Embryonic facial prominence (tissue), 1 donor: ENCODE measurements around the gene PVALEF.

Source experiments
- DNase-seq: peaks from one replicate; pipeline ENCODE4 v3.0.0-alpha.2; 2016; ENCODE audit errors: extremely low spot score

PVALEF gene

DNA sequence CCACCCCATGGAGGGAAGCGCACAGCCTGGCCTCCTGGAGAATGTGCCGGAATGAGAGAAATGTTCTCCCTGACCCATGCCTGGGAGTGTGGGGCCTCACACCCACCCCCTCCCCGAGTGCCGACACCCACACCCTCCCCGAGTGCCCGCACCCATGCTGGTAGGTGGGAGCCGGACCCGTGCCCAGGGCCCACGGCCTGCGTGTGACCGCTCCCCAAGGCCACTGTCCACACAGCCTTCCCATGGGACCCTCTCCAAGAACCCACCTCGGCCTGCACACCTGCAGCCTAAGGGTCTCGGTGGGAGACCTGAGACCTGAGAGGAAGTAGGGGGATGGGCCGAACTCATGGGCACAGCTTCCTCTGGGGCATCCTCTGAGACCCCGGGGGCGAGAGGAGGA is 3.3 kb upstream of the PVALEF start:
- no peak for DNase-seq

DNA sequence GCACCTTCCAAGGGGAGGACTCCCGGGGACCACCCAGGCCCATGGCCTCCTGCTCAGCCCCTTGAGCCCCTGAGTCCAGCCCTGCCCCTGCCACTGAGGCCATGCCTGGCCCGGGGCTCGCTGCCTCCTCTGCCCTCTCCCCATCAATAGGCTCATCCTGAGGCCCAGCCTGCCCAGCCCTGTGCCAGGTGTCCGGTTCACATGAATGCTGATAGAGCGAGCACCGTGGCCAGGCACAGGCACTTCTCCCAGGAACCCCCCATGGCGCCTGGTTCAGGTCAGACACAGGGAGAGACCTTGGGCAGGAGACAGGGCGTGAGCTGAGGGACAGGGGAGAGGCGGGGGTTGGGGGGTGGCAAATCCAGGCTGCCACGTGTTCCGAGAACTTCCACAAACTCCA is 2.8 kb upstream of the PVALEF start:
- DNase-seq, result no peak

DNA sequence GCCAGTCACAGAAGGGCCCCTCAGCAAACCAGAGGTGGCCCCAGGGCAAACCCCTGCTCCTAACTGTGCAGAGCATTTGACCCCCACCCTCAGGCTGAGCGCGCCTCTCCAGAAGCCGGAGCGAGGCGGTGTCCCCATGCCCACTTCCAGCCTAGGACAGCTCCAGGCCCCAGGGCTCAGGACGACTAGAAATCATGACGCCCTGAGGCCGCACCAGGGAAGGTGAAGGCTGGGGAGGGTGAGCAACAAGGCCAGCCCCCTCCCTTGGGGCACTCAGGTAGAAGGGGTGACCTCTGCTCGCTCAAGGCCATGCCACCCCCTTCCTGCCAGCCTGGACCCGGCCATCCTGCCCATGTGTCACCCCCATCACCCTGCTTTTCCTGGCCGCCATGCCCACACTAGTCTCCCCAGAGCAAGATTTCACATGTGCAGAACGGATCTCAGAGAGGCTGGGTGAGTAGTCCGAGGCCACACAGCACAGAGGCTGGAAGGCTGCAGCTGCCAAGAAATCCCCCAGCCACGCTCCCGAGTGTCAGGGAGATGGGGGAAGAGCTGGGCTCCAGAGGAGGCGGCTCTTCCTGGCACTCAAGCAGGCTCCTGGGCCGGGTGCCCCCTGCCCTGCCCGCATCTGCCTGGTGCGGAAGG is 2.1 kb upstream of the PVALEF start:
- no peak for DNase-seq

DNA sequence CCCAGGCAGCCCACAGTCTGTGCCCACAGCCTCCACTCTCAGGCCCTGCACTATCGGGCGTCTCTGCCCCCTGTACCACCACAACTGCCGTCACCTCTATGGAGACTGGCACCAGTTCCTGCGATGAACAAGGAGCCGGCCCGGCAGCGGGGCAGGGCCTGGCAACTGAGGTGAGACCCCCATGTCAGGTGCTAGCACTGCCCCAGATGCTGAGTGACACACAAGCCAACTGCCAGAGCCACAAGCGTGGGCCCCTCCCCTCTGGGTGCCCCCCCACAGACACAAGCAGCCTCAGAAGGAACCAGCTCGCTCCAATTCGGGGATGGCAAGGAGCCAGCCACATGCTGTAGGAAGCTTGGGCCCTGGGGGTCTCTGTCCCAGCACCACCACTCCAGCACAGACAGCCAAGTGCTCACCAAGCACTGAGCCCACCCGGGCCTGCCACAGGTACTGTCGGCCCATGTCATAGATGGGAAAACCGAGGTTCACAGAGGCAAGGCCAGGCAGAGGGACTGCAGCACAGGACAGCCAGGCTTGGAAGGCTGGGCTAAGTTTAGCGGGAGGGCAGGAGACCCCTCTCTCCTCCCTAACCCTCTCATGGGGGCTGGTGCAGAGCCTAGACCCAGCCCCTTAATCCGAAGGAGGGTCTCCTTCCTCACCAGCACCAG is 1.5 kb upstream of the PVALEF start:
- DNase-seq, result no peak

DNA sequence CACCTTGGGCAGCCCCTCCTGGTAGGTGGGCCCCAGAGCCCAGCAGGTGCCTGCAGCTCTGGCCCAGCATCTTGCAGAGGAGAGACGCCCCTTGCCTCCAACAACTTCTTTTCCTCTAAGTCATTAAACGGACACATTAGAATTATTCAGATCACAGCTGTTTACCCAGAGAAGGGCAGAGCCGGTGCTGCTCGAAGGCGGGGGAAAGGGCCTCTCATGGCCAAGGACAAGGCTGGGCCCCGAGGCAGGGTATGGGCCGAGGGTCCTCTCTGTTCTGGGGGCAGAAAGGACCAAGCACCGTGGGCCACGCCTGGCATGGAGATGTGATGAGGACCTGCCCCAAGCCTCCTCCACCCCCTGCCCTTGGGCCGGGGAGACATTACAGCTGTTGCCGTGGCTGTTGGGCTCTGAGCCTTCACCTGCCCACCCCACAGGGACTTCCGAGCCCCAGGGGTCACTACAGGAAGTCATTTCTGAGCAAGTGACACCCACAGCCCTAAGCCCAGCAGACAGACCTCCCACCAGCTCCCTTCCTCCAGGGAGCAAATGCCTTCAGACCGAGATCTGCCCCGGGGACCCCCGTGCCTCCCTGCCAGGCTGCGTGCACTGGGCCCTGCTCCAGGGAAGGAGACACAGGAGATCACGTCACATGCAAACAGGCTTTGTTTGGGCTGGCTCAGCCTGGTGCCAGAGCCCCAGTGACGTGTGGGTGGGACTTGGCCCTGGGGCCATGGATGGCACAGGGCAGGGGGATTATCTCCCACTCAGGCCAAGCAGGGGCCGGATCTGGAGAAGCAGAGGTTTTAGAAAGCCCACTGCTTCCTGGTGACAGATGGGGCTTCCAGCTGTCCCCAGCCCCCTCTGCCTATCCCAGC is 699 bp upstream of the PVALEF start:
- no peak for DNase-seq

DNA sequence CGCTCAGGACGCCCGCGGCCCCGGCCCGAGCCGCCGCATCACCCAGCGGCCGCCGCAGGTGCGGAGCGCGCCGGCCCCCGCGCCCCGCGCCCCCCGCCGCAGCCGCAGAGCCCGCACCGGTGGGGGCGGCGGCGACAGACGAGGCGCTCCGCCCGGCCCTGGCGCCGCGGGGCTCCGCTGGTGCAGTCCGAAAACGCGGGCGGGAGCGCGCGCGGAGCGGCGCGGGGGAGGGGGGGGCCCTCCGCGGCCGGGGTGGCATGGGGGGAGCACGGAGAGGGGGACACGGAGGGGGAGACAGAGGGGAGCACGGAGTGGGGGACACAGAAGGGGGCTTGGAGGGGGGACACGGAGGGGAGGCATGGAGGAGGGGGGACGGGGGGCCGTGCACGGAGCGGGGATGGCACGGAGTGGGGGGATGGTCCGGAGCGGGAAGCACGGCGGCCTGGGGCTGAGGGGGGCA is 756 bp downstream of the PVALEF start, which contains the start of gene AATK:
TSS of gene AATK (minus strand) at position 189 of the 460 bp plus-strand sequence. CDS start 229 bp downstream, outside the sequence.
- DNase-seq, result no peak

DNA sequence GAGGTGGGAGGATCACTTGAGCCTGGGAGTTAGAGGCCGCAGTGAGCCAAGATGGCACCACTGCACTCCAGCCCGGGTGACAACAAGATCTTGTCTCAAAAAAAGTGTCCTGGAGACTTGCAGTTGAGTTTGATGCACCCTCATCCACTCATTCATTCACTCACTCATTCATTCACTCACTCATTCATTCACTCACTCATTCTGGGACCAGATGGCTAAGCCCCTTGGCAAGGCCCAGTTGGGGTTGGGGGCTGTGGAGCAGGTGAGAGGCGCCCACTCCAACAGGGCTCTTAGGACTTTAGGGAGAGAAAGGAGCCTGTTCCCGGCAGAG is 1.9 kb downstream of the PVALEF start:
- DNase-seq, result no peak

DNA sequence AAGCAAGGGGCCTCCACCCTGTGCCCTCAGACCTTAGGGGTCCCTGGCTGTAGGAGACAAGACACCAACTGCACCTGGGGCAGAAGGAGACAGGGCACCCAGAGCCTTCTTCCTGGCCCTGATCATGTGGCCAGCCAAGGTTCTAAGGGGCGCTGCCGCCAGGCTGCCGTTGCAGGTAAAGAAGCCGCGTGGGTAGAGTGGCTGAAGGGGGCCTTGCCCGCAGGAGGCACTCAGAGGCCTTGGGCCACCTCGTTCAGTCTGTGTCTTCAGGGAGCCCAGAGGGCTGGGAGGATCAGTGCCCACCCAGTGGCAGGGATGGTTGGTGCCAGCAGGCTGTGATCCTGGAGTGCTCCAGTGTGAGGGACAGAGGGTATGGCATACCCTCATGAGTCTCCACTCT is 2.3 kb downstream of the PVALEF start:
- no peak for DNase-seq

DNA sequence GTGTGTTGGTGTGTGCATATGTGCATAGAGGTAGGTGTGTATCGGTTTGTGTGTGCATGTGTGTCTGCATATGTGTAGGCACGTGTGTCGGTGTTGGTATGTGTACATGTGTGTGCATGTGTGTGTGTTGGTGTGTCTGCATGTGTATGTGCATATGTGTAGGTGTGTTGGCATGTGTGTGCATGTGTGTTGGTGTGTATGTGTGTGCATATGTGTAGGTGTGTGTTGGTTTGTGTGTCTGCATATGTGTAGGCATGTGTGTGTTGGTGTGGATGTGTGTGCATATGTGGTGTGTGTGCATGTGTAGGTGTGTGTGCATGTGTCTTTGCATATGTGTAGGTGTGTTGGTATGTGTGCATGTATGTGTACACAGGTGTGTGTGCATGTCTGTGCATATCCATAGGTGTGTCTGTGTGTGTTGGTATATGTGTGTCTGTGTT is 4.6 kb downstream of the PVALEF start:
- no peak for DNase-seq

DNA sequence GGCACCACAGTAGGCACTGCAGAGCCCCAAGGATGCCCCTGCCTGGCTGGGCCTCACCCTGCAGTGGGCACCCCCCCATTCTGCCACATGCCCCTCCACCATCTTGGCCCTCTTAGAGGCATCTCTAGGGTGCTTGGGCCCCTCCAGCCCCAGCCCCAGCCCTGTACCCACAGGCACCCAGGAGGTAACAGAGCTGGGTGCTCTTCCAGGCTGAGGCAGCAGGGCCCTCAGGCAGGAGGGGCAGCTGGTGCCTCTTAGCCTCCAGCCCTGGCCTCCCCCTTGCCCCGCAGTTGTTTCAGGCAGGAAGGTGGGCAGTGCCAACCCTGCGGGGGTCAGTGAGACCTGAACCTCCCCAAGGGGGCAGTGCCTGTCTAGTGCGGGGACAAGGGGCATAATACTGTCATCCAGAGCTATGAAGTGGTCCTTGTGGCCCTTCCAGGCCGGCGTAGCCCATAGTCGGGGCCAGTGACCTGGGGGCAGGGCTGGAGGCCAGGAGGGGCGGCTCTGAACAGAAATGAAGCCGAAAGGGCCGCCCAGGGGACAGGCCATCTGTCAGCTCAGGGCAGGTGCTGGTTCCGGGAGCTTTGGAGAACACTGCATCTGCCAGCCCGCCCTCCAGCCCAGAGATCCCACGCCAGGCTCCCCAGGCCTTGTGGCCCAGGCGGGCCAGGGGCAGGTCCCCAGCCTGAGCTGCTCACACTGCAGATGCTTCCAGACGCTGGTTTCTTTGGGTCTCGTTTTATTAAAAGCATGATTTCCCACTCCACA is 5.6 kb downstream of the PVALEF start:
- no peak for DNase-seq

DNA sequence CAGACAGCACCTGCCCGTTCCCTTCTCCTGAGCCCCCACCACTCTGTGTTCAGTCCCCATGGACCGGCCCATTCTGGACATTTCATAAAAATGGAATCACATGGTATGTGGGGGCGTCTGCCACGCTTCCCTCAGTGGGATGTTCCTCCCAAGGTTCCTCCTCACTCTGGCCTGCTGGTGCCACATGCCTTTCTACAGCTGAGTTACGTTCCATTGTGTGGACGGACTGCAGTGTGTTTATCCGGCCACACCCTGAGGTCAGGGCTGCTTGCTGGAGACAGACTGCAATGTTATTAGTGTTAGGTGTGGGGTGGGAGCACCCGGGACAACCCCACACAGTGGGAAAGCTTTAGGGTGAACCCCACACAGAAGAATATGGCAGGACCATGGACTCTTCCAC is 6.6 kb downstream of the PVALEF start:
- no peak for DNase-seq

DNA sequence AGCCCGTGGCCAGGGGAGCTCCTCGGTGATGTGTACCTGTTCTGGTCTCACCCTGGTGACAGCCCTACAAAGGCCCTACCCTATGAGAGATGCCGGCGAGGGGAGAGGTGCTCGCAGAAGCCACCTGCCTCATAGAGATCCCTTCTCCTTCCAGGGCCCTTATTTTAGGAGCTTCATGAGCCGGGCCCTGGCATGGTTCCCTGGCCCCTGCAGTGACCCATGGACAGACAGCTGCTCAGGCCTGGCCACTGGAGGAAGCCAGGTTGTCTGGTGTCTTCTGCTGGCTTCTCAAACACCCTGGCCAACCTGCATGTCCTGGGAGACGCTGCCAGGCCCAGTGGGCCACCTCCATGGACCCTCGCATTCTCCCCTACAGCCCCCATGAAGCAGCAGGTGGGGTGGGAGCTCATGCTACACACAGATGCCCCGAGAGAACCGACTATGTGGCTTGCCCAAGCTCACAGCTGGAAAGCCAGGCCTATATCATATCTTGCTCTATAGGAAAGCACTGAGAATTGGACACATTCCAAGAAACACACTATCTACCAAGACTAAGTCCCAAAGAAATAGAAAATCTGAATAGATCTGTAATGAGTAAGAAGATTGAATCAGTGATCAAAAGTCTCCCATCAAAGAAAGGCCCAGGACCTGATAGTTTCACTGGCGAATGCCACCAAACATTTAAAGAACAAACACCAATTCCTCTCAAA is 7.9 kb downstream of the PVALEF start:
- DNase-seq, result no peak

DNA sequence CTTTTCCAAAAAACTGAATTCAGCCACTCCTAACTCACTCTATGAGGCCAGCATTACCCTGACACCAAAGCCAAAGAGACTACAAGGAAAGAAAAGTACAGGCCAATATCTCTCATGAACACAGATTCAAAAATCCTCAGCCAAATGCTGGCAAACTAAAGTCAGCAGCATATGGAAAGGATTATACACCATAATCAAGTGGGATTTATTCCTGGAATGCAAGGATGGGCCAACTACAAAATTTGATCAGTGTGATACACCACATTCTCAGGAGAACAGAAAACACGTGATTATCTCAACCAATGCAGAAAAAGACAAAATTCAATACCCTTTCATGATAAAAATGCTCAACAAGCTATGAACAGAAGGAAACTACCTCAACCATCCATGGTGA is 8.5 kb downstream of the PVALEF start:
- DNase-seq, result no peak

DNA sequence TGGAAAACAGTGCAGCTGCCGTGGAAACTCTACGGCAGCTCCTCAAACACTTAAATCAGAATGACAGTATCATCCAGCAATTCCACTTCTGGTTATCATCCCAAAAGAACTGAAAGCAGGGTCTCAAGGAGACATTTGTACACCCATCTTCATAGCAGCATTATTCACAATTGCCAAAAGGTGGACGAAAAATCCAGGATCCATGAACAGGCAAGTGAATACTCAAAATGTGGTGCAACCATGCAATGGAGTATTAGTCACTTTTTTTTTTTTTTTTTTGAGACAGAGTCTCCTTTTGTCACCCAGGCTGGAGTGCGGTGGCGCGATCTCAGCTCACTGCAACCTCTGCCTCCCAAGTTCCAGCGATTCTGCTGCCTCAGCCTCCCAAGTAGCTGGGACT is 11.4 kb downstream of the PVALEF start:
- DNase-seq, result no peak

DNA sequence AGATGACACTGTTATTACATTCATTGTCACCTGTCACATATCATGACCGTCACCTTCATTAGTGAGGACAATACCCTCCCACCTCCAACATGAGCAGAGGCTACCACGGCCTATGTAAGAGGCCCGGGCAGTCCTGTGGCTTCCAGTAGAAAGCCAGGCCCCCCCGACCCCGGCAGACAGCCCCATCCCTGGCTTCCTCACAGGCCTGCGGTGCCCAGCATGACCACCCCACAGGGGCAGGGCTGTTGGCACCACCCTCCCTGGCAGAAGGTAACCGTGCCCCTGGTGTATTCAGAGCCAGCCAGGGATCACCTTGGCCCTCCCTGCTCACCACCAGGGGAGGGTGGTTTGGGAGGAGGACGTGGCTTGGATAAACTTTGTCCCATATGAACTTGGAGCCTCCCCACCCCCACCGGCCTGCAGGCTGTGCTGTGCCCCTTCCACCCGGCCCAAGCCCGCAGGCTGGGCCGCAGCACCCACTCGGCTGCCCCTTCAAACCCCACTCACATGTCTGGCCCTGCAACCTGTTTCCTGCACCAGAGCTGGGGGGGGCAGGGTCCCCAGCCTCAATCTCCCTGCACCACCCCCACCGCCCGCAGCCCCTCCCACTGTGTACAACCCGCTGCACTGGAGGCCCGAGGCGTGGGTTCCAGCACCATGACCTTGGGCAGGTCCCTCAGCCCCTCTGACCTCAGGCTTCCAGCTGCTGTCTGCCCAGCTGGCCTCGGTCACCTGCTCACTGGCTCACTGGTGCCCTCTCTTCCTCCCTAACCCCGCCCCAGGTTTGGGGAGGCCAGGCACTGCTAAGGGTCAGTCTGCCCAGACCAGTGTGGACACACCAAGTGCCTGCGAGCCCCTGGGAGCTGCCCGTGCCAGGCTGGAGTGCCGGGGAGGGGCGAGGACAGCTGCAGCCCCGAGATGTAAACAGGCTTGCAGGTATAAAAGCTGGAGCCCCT is 13.1 kb downstream of the PVALEF start:
- no peak for DNase-seq

DNA sequence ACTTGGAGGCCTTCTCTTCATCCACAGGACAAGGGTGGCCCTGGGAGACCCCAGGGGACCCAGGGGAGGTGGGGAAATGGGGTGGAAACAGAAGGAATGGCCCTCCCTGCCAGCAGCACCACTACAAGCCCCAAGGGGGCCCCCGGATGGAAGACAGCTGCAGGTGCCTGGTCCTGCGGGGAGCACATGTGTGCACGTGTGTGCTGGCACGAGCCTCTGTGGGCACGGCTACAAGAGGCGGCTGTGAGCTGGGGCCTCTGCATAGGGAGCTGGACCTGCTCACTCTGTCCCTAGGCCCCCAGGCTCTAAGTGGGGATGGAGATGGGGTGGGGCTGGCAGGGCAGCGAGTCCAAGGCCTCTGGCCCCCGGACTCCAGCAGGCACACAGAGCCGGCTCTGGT is 13.9 kb downstream of the PVALEF start:
- DNase-seq, result no peak

DNA sequence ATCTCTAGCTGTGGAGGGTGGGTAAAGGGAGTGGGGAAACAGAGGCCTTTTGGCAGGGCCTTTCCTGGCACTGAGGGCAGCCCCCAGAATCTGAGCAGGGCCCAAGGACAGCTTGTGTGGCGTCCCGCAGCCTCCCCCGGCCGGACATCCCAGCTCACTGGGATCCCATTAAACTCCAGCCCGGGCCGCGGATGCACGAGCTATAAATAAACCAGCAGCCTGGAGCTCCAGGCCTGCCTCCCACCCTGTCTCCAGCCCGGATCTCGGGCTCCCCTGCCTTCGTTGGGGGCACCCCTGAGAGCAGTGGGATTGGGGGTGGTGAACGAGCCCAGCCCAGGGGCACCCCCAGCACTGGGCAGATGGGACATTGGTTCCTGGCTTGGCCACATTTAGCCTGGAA is 14.6 kb downstream of the PVALEF start:
- no peak for DNase-seq

DNA sequence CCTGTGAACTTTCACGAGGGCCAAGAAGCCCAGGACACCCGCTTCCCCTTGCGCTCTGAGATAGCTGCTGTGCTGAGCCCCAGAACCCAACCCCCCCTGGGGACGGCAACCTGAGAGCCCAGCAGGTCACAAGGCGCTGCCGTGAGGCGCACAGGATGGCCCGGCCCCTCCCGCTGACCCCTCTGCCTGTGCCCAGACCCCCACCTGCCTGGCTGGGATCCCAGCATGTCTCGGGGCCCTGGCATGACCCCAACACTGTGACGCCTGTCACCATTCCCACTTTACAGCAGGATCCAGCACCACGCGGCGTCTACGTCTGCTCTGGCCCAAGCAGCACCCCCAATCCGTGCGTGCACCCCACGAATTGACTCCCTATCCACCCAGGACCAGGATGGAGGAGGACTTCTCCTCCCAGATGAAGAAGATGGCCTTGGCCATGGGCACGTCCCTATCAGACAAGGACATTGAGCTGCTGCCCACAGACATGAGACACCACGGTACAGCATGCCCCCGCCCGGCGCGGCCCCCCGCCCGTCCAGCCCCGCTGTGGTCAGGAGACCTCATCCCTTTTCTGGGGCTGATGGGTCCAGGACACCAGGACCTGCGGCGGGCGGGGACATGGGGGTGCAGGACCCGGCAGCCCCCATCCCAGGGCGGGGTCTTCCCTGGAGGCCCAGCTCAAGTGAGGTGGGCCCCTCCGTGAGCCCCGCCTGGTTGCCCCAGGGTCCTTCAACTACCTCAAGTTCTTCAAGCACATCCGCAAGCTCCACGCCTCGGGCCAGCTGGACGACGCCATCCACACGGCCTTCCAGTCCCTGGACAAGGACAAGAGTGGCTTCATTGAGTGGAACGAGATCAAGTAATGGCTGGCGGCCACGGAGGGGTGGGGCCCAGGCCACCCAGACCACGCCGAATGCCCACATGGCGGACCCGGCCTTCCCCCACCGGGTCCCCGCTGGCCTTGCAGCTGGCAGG is 15.8 kb downstream of the PVALEF start:
- no peak for DNase-seq

DNA sequence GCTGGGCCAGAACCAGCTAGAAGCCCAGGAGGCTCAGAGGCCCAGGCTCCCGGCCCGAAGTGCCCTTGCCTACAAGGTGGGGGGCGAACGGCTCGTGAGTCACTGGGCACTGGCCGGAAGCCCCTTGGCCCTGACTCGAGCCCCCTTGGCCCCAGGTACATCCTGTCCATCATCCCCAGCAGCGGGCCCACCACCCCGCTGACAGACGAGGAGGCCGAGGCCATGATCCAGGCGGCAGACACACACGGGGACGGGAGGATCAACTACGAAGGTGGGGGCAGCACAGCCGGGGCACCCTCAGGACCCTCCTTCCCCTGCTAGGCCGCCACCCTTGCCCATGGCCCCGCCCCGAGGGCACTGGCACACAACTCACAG is 16.5 kb downstream of the PVALEF start:
- no peak for DNase-seq
